BLaER1 treated with 17β-estradiol and CSF1 and Interleukin-3, amounts not matched to agents 10 nM and 100 nM (cell line): ENCODE measurements around the gene PFKP.

ENCODE experiments used
- H3K27ac ChIP-seq, 11 experiments: shearing (Covaris generic); formaldehyde crosslinking; 2 replicates each; pipeline ENCODE4 v1.8.1; 2022
- H3K27me3 ChIP-seq, 11 experiments: shearing (Covaris generic); formaldehyde crosslinking; 2 replicates each; pipeline ENCODE4 v1.8.1; 2022
- H3K36me3 ChIP-seq, 11 experiments: shearing (Covaris generic); formaldehyde crosslinking; 2 replicates each; pipeline ENCODE4 v1.8.1; 2022
- H3K4me1 ChIP-seq, 10 experiments: shearing (Covaris generic); formaldehyde crosslinking; 2 replicates each; pipeline ENCODE4 v1.8.1; 2022
- H3K4me2 ChIP-seq, 11 experiments: shearing (Covaris generic); formaldehyde crosslinking; 2 replicates each; pipeline ENCODE4 v1.8.1; 2022
- H3K4me3 ChIP-seq, 10 experiments: shearing (Covaris generic); formaldehyde crosslinking; 2 replicates each; pipeline ENCODE4 v1.8.1; 2022
- H3K9ac ChIP-seq, 11 experiments: shearing (Covaris generic); formaldehyde crosslinking; 2 replicates each; pipeline ENCODE4 v1.8.1; 2022
- H3K9me3 ChIP-seq, 11 experiments: shearing (Covaris generic); formaldehyde crosslinking; replicated peaks in 1 of 11; 2 replicates each; pipeline ENCODE4 v1.8.1; 2022
- H4K20me1 ChIP-seq, 11 experiments: shearing (Covaris generic); formaldehyde crosslinking; 2 replicates each; pipeline ENCODE4 v1.8.1; 2022
- Cebpa-rat ChIP-seq, 11 experiments: shearing (Covaris generic); IDR thresholded peaks; 2 replicates each; pipeline ENCODE4 v1.8.1; 2022

Gene PFKP

DNA sequence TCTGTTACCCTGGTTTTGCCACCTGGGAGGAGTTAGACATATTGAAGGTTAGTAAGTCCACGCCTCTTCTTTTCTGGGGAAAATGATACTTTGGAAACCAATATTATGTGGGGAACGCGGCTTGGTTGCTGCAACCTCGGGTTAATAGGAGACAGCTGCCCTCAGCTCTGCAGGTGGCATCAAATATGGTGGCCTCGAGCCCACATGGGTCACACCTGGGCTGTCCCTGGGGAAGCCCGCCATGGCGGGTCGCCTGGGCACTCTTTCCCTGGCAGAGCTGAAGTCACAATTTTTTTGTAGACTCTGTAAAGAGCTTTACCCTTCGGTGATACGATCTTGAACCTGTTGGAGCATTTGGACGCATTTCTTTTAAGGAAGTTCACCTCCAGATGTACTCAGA is 2.5 kb downstream of the PFKP start:
- Histone ChIP-seq H3K4me1 (peaks cover 42 to 79% (median 73%) of the 10 kb centered on the region in 10 experiments), H3K36me3 (peaks cover 19 to 57% (median 54%) of the 10 kb centered on the region in 11 experiments), H3K27me3 (peaks cover 12 to 24% (median 17%) of the 10 kb centered on the region in 11 experiments; a peak in 21 of 22 replicates), H3K4me2 (peak overlapping the region; percentile 78 to 95 (median 94)), H3K9me3 (no peaks in the 10 kb centered on the region), H3K4me3 (peak overlapping the region; percentile 84 to 100 (median 98); a peak in 19 of 20 replicates), H3K27ac (peak overlapping the region in 9 of 11 experiments; percentile 91 to 98 (median 97); a peak in 16 of 22 replicates), H3K9ac (peak overlapping the region in 10 of 11 experiments; percentile 85 to 98 (median 92); a peak in 17 of 22 replicates), H4K20me1 (peaks cover 34 to 81% (median 76%) of the 10 kb centered on the region in 11 experiments; a peak in 21 of 22 replicates)
- TF ChIP-seq Cebpa-rat (IDR thresholded peaks at IDR 0.05): no peak

DNA sequence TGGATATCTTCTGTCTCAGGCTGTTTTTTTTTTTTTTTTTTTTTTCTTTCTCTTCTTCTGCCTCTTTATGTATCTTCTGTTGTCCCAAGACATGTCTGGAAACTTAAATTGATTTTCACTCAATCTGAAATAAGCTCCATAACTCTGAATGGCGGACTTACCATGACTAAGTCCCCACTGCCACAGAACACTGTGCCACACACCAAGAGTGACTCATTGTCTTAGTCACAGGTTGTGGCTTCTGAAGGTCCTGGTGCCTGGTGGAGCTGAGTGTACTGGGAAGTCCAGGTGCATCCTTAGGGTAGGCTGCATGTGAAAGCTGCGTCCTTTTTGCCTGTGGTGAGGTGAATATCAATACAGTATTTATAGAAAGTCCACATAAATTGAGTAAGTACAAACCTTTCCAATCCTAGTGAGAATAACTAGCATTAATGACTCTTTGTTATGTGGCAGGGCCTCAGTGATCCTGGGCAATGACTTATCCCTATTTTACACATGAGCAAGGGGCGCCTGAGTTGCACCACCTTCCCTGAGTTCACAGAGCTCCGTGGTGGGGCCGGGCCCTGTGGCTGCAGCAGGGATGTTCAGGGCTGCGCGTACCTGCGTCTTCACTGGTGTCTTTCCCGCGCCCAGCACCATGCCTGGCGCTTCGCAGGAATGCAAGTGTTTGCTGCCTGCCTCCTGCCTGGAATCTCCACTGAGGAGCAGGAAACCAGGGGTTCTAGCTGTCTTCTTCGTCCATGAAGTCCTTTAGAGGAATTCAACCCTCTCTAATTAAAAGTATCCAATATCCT is 4.3 kb downstream of the PFKP start:
- Histone ChIP-seq H3K4me2 (peak overlapping the region; percentile 57 to 95 (median 94)), H3K27me3 (peaks cover 5 to 14% (median 6%) of the 10 kb centered on the region in 11 experiments; a peak in 21 of 22 replicates), H4K20me1 (peaks cover 44 to 83% (median 80%) of the 10 kb centered on the region in 11 experiments; a peak in 21 of 22 replicates), H3K9me3 (no peaks in the 10 kb centered on the region), H3K27ac (peak overlapping the region in 9 of 11 experiments; percentile 56 to 98 (median 91); a peak in 18 of 22 replicates), H3K9ac (peak overlapping the region in 9 of 11 experiments; percentile 23 to 77 (median 67); a peak in 17 of 22 replicates), H3K4me3 (peak overlapping the region in 3 of 10 experiments; percentile 8 to 98 (median 24); a peak in 4 of 20 replicates), H3K4me1 (peaks cover 42 to 67% (median 58%) of the 10 kb centered on the region in 10 experiments), H3K36me3 (peaks cover 26 to 75% (median 69%) of the 10 kb centered on the region in 11 experiments)
- TF ChIP-seq Cebpa-rat (IDR thresholded peaks at IDR 0.05): no peak

DNA sequence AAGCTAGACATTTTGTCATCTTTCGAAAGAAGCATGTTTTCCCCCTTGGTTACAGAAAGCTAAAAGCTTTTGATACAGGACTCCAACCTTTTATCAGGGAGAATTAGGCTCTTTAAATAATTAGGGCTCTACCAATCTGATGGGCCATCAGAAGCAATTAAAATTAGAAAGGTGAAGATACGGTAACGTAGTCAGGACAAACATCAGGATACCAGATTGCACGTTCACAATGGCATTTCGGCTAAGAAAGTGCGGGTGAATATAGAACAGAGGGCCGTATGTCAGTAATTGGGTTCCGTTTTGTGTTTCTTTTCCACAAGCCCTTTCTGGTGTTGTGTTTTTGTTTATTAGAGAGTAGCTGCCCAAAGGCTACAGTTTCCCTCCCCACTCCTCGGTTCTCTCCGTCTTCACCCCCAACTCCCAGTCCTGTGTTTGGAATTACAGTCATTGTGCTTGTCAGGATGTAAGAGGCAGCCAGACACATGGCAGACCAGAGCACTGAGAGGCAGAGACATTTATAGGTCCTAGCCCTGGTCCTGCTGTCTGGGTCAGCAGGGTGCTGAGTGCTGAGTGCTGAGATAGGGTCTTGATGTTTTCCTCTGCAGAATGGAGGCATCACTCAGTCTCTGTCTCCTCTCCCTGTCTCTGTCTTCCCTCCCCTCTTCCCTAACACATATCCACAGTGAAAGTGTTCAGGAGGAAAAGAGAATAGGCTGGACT is 5.5 kb downstream of the PFKP start:
- Histone ChIP-seq H3K9ac (peak overlapping the region in 5 of 11 experiments; percentile 6 to 56 (median 29); a peak in 8 of 22 replicates), H3K27ac (peak overlapping the region in 9 of 11 experiments; percentile 32 to 98 (median 91); a peak in 16 of 22 replicates), H4K20me1 (peaks cover 47 to 91% (median 89%) of the 10 kb centered on the region in 11 experiments; a peak in 21 of 22 replicates), H3K4me3 (no peak overlapping the region), H3K36me3 (peaks cover 30 to 87% (median 76%) of the 10 kb centered on the region in 11 experiments), H3K9me3 (no peaks in the 10 kb centered on the region), H3K4me2 (peak overlapping the region in 10 of 11 experiments; percentile 78 to 95 (median 94); a peak in 18 of 22 replicates), H3K27me3 (peaks cover 0 to 3% (median 0%) of the 10 kb centered on the region in 11 experiments; a peak in 2 of 22 replicates), H3K4me1 (peaks cover 42 to 69% (median 58%) of the 10 kb centered on the region in 10 experiments)
- no peak for TF ChIP-seq Cebpa-rat (IDR thresholded peaks at IDR 0.05)

DNA sequence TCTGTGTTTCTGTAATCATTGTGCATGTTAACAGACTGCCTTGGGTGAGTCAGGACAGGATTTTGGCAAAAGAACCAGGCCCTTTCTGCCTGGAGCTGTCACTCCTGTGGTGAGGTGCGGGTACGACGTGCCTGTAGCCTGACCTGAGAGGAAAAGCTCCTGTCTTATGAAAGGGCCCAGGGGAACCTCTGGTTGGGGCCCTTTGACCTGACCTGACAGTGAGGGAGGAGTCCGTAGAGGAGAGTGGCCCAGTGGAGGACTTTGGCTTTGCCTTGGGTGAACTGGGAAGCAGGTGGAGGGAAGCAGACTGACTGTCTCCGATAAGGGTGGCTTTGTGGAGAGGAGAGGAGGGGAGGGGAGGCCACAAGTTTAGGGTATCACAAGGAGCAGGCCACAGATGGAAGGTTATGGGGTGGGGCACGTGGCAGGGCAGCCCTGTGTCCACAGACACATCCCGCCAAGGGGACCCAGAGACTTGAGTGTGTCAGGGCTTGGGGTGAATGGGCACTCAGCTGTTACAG is 6.9 kb downstream of the PFKP start:
- H3K4me3 ChIP-seq: no peak overlapping the region
- peak overlapping the region in 3 of 11 experiments; percentile 3 to 11 (median 8); a peak in 1 of 22 replicates for H3K4me2 ChIP-seq
- H3K27me3 ChIP-seq: no peaks in the 10 kb centered on the region
- peaks cover 40 to 100% (median 88%) of the 10 kb centered on the region in 11 experiments for H3K36me3 ChIP-seq
- H3K9ac ChIP-seq: no peak overlapping the region
- peaks cover 59 to 100% (median 99%) of the 10 kb centered on the region in 11 experiments; a peak in 21 of 22 replicates for H4K20me1 ChIP-seq
- peaks cover 41 to 80% (median 68%) of the 10 kb centered on the region in 10 experiments for H3K4me1 ChIP-seq
- peak overlapping the region in 5 of 11 experiments; percentile 0 to 98 (median 91); a peak in 6 of 22 replicates for H3K27ac ChIP-seq
- H3K9me3 ChIP-seq: no peaks in the 10 kb centered on the region
- no peak for TF ChIP-seq Cebpa-rat (IDR thresholded peaks at IDR 0.05)

DNA sequence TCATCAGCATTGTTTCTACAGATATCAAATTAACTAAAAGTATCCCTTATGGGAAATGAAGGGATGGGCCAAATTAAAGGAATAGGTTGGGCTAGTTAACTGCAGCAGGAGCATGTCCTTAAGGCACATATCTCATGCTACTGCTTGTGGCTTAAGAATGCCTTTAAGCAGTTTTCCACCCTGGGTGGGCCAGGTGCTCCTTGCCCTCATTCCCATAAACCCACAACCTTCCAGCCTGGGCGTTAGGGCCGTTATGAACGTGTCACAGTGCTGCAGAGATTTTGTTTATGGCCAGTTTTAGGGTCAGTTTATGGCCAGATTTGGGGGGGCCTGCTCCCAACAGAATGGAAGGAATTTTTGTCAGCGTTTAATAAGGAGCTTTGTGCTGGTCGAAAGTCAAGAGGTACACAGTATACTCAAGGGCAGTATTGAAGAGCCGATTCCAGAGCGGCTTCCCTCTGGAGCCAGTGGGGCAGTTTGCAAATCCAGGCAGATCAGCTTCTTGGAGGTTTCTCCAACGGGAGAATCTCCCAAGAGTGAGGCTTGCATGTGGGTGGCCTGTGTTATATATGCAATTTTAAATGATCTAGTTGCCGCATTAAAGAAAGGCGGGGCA is 7.7 kb downstream of the PFKP start:
- Histone ChIP-seq H3K4me1 (peaks cover 32 to 71% (median 61%) of the 10 kb centered on the region in 10 experiments), H3K4me2 (0 out of 22 replicates have a peak overlapping the region, but pooled peaks of 1 of the 11 experiments have one; percentile 8), H3K4me3 (no peak overlapping the region), H3K9me3 (no peaks in the 10 kb centered on the region), H3K9ac (no peak overlapping the region), H4K20me1 (peaks cover 59 to 99% (median 97%) of the 10 kb centered on the region in 11 experiments; a peak in 21 of 22 replicates), H3K27ac (no peak overlapping the region), H3K27me3 (no peaks in the 10 kb centered on the region), H3K36me3 (peaks cover 40 to 97% (median 86%) of the 10 kb centered on the region in 11 experiments)
- TF ChIP-seq Cebpa-rat (IDR thresholded peaks at IDR 0.05): no peak

DNA sequence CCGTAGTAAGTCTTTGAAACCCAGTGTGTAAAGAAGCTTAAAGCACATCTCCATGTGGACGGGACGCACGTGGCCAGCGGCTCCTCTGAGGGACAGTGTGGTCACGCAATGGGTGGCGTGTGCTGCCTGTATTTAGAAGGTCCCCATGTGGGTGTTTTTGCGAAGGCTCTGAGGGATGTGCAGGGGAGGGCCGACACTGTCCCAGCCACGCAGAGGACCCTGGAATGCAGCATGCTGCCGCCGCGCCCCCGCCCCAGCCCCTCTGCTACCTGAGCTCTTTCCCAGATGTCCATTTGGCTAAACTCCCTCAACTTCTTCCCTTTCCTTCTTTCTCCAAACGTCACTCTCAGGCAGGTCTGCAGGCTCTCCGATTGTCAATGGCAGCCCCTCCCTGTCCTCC is 8.8 kb downstream of the PFKP start:
- TF ChIP-seq Cebpa-rat (IDR thresholded peaks at IDR 0.05): no peak
- Histone ChIP-seq H3K9me3 (no peaks in the 10 kb centered on the region), H3K27ac (no peak overlapping the region), H3K36me3 (peaks cover 44 to 97% (median 86%) of the 10 kb centered on the region in 11 experiments), H3K9ac (no peak overlapping the region), H3K4me2 (no peak overlapping the region), H3K4me1 (peaks cover 22 to 60% (median 51%) of the 10 kb centered on the region in 10 experiments), H4K20me1 (peaks cover 59 to 99% (median 97%) of the 10 kb centered on the region in 11 experiments; a peak in 21 of 22 replicates), H3K27me3 (no peaks in the 10 kb centered on the region), H3K4me3 (no peak overlapping the region)

DNA sequence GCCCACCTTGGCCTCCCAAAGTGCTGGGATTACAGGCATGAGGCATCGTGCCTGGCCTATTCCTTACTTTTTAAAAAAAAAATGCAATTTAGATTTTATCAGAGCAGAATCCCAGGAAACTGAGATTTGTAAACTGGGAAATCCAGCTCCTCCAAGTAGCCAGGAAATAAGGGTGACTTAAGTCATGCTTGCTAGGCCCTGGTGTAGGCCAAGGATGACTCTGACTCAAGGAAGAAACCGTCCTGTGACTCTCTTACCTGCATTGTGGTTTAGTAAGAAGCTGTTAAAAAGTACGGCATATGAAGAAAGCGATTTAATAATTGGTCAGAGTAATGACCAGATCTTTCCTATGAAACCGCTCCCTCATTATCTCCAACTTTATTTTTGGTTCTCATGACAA is 10.2 kb downstream of the PFKP start:
- peaks cover 48 to 99% (median 97%) of the 10 kb centered on the region in 11 experiments; a peak in 21 of 22 replicates for H4K20me1 ChIP-seq
- no peak for TF ChIP-seq Cebpa-rat (IDR thresholded peaks at IDR 0.05)
- no peak overlapping the region for H3K9ac ChIP-seq
- no peaks in the 10 kb centered on the region for H3K9me3 ChIP-seq
- no peak overlapping the region for H3K4me3 ChIP-seq
- H3K27ac ChIP-seq: no peak overlapping the region
- peaks cover 8 to 47% (median 37%) of the 10 kb centered on the region in 10 experiments; a peak in 19 of 20 replicates for H3K4me1 ChIP-seq
- no peaks in the 10 kb centered on the region for H3K27me3 ChIP-seq
- H3K36me3 ChIP-seq: peaks cover 48 to 97% (median 86%) of the 10 kb centered on the region in 11 experiments
- no peak overlapping the region for H3K4me2 ChIP-seq
